Activated T-helper 1 cell treated with anti-CD3 and anti-CD28 coated beads, Interleukin-12 subunit alpha, Interleukin-12 subunit beta, Interleukin-2, Interleukin-4 antibody, amounts not matched to agents 30 ng/mL and 10 ng/mL and 1 ng/mL, durations not matched to agents 14 hours and 24 hours and 36 hours (primary cell): ENCODE measurements around the gene AQP10. TPM values are rescaled to one million over a fixed set of nuclear protein-coding genes. Genes with fewer than 3 reads are reported as not detected.
"Not testable (repeated sequence)": the region's sequence is repeated elsewhere in the genome, so short reads cannot be mapped to it uniquely, and the experiment has no call there.

Experiments
- DNase-seq: peaks from one replicate; pipeline ENCODE4 v3.0.0; 2021; ENCODE audit warnings: low spot score
- H3K27ac Mint-ChIP-seq: one replicate; pipeline ENCODE4 v1.8.0; 2021; ENCODE audit warnings: mild to moderate bottlenecking, mixed read lengths
- H3K27me3 Mint-ChIP-seq: one replicate; pipeline ENCODE4 v1.8.0; 2022; ENCODE audit warnings: mild to moderate bottlenecking, moderate library complexity, mixed read lengths; ENCODE audit not compliant: insufficient read depth
- H3K36me3 Mint-ChIP-seq: one replicate; pipeline ENCODE4 v1.8.0; 2021; ENCODE audit warnings: low read depth, mixed read lengths
- H3K4me1 Mint-ChIP-seq: one replicate; pipeline ENCODE4 v1.8.0; 2021; ENCODE audit warnings: low read depth, mixed read lengths
- H3K4me3 Mint-ChIP-seq: one replicate; pipeline ENCODE4 v1.8.0; 2021; ENCODE audit warnings: mild to moderate bottlenecking, moderate library complexity, mixed read lengths
- H3K9me3 Mint-ChIP-seq: one replicate; pipeline ENCODE4 v1.8.0; 2021; ENCODE audit warnings: mixed read lengths
- intact Hi-C: fragments of 100-400 bp; cut with micrococcal nuclease; formaldehyde crosslinking; loops from one replicate; pipeline ENCODE4 v1.15.1; 2024
- total RNA-seq: library from RNA; stranded (reverse); gene quantifications from 2 replicates; pipeline ENCODE4 v1.2.3, GENCODE V29; 2022

AQP10 gene
- total RNA-seq, 1 donor from 2014 or later: not detected

- H3K9me3 Mint-ChIP-seq, H3K4me3 Mint-ChIP-seq, H3K27me3 Mint-ChIP-seq, intact Hi-C loops, H3K36me3 Mint-ChIP-seq: not testable (repeated sequence)
- H3K27ac Mint-ChIP-seq: peak overlapping the region; percentile 25
- peak; percentile 13 for DNase-seq
- peaks cover 19% of the 10 kb centered on the region for H3K4me1 Mint-ChIP-seq
These were observed 13.1 kb upstream of the AQP10 start for GRCh38 chr1:154307670-154308270.

- H3K27me3 Mint-ChIP-seq, DNase-seq, intact Hi-C loops, H3K4me3 Mint-ChIP-seq, H3K9me3 Mint-ChIP-seq, H3K36me3 Mint-ChIP-seq, H3K27ac Mint-ChIP-seq: not testable (repeated sequence)
- H3K4me1 Mint-ChIP-seq: peaks cover 19% of the 10 kb centered on the region
These were observed 11.8 kb upstream of the AQP10 start for GRCh38 chr1:154309136-154309535.

GRCh38 chr1:154312229-154313065 is 8.4 kb upstream of the AQP10 start:
- H3K9me3 Mint-ChIP-seq, DNase-seq, H3K27ac Mint-ChIP-seq, H3K27me3 Mint-ChIP-seq, H3K36me3 Mint-ChIP-seq, H3K4me3 Mint-ChIP-seq, intact Hi-C loops: not testable (repeated sequence)
- H3K4me1 Mint-ChIP-seq: peaks cover 12% of the 10 kb centered on the region

- no peak for DNase-seq
- H3K36me3 Mint-ChIP-seq: no peaks in the 10 kb centered on the region
- H3K27me3 Mint-ChIP-seq: peaks cover 11% of the 10 kb centered on the region
- intact Hi-C loops: no loop called here
- H3K4me3 Mint-ChIP-seq: no peak overlapping the region
- H3K9me3 Mint-ChIP-seq: peaks cover 15% of the 10 kb centered on the region
- no peak overlapping the region for H3K27ac Mint-ChIP-seq
- peaks cover 6% of the 10 kb centered on the region for H3K4me1 Mint-ChIP-seq
These were observed 7.9 kb upstream of the AQP10 start for GRCh38 chr1:154313066-154313356.

- DNase-seq, H3K36me3 Mint-ChIP-seq, H3K4me1 Mint-ChIP-seq, H3K4me3 Mint-ChIP-seq, intact Hi-C loops, H3K27ac Mint-ChIP-seq: not testable (repeated sequence)
- Mint-ChIP-seq H3K27me3 (peaks cover 15% of the 10 kb centered on the region), H3K9me3 (peaks cover 19% of the 10 kb centered on the region)
These were observed 6.7 kb upstream of the AQP10 start for GRCh38 chr1:154314226-154314625.

GRCh38 chr1:154316704-154317103 is 4.2 kb upstream of the AQP10 start:
- Mint-ChIP-seq H3K27me3 (peaks cover 20% of the 10 kb centered on the region), H3K36me3 (no peaks in the 10 kb centered on the region), H3K4me1 (no peaks in the 10 kb centered on the region), H3K9me3 (peaks cover 19% of the 10 kb centered on the region), H3K27ac (no peak overlapping the region), H3K4me3 (no peak overlapping the region)
- intact Hi-C loops: no loop called here
- no peak for DNase-seq

GRCh38 chr1:154318386-154318785 is 2.5 kb upstream of the AQP10 start:
- Mint-ChIP-seq H3K9me3 (peaks cover 19% of the 10 kb centered on the region), H3K36me3 (no peaks in the 10 kb centered on the region), H3K4me1 (no peaks in the 10 kb centered on the region), H3K27me3 (peaks cover 34% of the 10 kb centered on the region), H3K4me3 (no peak overlapping the region), H3K27ac (no peak overlapping the region)
- intact Hi-C loops: no loop called here
- DNase-seq: no peak

- not testable (repeated sequence) for DNase-seq
These were observed 679 bp downstream of the AQP10 start for GRCh38 chr1:154321609-154321934.

GRCh38 chr1:154323493-154323892 is 2.6 kb downstream of the AQP10 start:
- Mint-ChIP-seq H3K9me3 (no peaks in the 10 kb centered on the region), H3K36me3 (no peaks in the 10 kb centered on the region), H3K4me1 (peaks cover 25% of the 10 kb centered on the region), H3K27me3 (peaks cover 21% of the 10 kb centered on the region), H3K27ac (no peak overlapping the region), H3K4me3 (no peak overlapping the region)
- DNase-seq: no peak
- intact Hi-C loops: loop anchor here (10.0 kb wide), 1 partner anchor 761 kb away; no protein-coding TSS in a partner anchor

More at GRCh38 chr1:154321609-154321934, 679 bp downstream of the AQP10 start:
- H3K27ac Mint-ChIP-seq, H3K36me3 Mint-ChIP-seq, H3K4me1 Mint-ChIP-seq, H3K4me3 Mint-ChIP-seq: not testable (repeated sequence)
- intact Hi-C loops: loop anchor here (10.0 kb wide), 1 partner anchor 763 kb away; no protein-coding TSS in a partner anchor
- H3K9me3 Mint-ChIP-seq: peaks cover 16% of the 10 kb centered on the region
- H3K27me3 Mint-ChIP-seq: peaks cover 32% of the 10 kb centered on the region

- Mint-ChIP-seq H3K9me3 (no peaks in the 10 kb centered on the region), H3K27ac (peak overlapping the region; percentile 34), H3K36me3 (no peaks in the 10 kb centered on the region), H3K4me3 (peak overlapping the region; percentile 91), H3K4me1 (peaks cover 28% of the 10 kb centered on the region), H3K27me3 (peaks cover 22% of the 10 kb centered on the region)
- intact Hi-C loops: loop anchor here (1.0 to 10.0 kb wide), 3 partner anchors 11 to 761 kb away; partner anchors contain the start of gene HAX1
- no peak for DNase-seq
These were observed 3.3 kb downstream of the AQP10 start for GRCh38 chr1:154324241-154324640.

- Mint-ChIP-seq H3K4me1 (peaks cover 35% of the 10 kb centered on the region), H3K27me3 (peaks cover 22% of the 10 kb centered on the region), H3K9me3 (no peaks in the 10 kb centered on the region), H3K36me3 (peaks cover 4% of the 10 kb centered on the region), H3K4me3 (peak within 1 kb of the TSS; percentile 96), H3K27ac (peak within 1 kb of the TSS; percentile 89)
- intact Hi-C loops: loop anchor here (1.0 to 10.0 kb wide), 5 partner anchors 10 to 760 kb away; partner anchors contain the start of genes HAX1 and IL6R
- DNase-seq: peak; percentile 74
These were observed 4.0 kb downstream of the AQP10 start, which contains the start of gene ATP8B2 for GRCh38 chr1:154324669-154325582. Gene ATP8B2 (plus strand): TSS chr1:154325525. CDS start chr1:154328142, 2,617 bp downstream.

GRCh38 chr1:154325583-154326545 is 5.0 kb downstream of the AQP10 start:
- H3K9me3 Mint-ChIP-seq: no peaks in the 10 kb centered on the region
- peak overlapping the region; percentile 96 for H3K4me3 Mint-ChIP-seq
- peak; percentile 22 for DNase-seq
- H3K27ac Mint-ChIP-seq: peak overlapping the region; percentile 72
- H3K36me3 Mint-ChIP-seq: peaks cover 7% of the 10 kb centered on the region
- H3K27me3 Mint-ChIP-seq: peaks cover 22% of the 10 kb centered on the region
- intact Hi-C loops: loop anchor here (2.0 to 10.0 kb wide), 5 partner anchors 17 to 759 kb away; partner anchors contain the start of genes HAX1 and IL6R
- peaks cover 44% of the 10 kb centered on the region for H3K4me1 Mint-ChIP-seq
